ENCODE results near the gene BMAL1. TPM values are rescaled to one million over a fixed set of nuclear protein-coding genes. Genes with fewer than 3 reads are reported as not detected.
A peak's percentile ranks its signal among the peaks of the same experiment; 100 is the strongest.

BMAL1 gene
- total RNA-seq, 1 donor from 2014 or later, result 26.5 TPM

- H3K9me3 Mint-ChIP-seq, result no peaks in the 10 kb centered on the region
These were observed 35.6 kb downstream of the BMAL1 start for GRCh38 chr11:13313005-13313819.

GRCh38 chr11:13314676-13315394 lies 37.2 kb downstream of the BMAL1 start:
- Mint-ChIP-seq H3K4me3 (no peak overlapping the region), H3K36me3 (no peaks in the 10 kb centered on the region), H3K9me3 (no peaks in the 10 kb centered on the region), H3K27ac (no peak overlapping the region), H3K27me3 (ENCODE audit: insufficient read depth, low read depth) (peaks cover 2% of the 10 kb centered on the region), H3K4me1 (peaks cover 9% of the 10 kb centered on the region)
- H3K9ac ChIP-seq, result no peak overlapping the region
- no peak overlapping the region for H3K4me3 ChIP-seq
- no peaks in the 10 kb centered on the region for H3K36me3 ChIP-seq
- DNase-seq (ENCODE audit: low spot score), result peak; percentile 57
- H3K27me3 ChIP-seq, result no peaks in the 10 kb centered on the region
- H2AFZ ChIP-seq (replicated peaks), result no peak overlapping the region
- H3K79me2 ChIP-seq (ENCODE audit: low read depth), result no peaks in the 10 kb centered on the region
- H3K9me3 ChIP-seq (ENCODE audit: low read depth), result no peaks in the 10 kb centered on the region
- H3K27ac ChIP-seq, result peak overlapping the region; percentile 58
- TF ChIP-seq CTCF (IDR thresholded peaks at IDR 0.05) (no peak), EZH2phosphoT487 (IDR thresholded peaks at IDR 0.05) (no peak), EZH2 (IDR thresholded peaks at IDR 0.05) (no peak)
- H3K4me1 ChIP-seq, result peaks cover 21% of the 10 kb centered on the region
- H3F3A ChIP-seq (ENCODE audit: low read depth), result peaks cover 13% of the 10 kb centered on the region
- peak overlapping the region; percentile 66 for H3K4me2 ChIP-seq
- H4K20me1 ChIP-seq (ENCODE audit: low read depth), result no peaks in the 10 kb centered on the region

More at GRCh38 chr11:13313005-13313819, 35.6 kb downstream of the BMAL1 start:
- no peak for DNase-seq (ENCODE audit: low spot score)
- Histone ChIP-seq H3K9ac (no peak overlapping the region), H3F3A (ENCODE audit: low read depth) (peaks cover 13% of the 10 kb centered on the region), H3K4me3 (no peak overlapping the region), H3K9me3 (ENCODE audit: low read depth) (no peaks in the 10 kb centered on the region), H3K4me2 (no peak overlapping the region), H2AFZ (replicated peaks) (no peak overlapping the region), H3K27ac (no peak overlapping the region), H4K20me1 (ENCODE audit: low read depth) (no peaks in the 10 kb centered on the region), H3K79me2 (ENCODE audit: low read depth) (no peaks in the 10 kb centered on the region), H3K4me1 (peaks cover 21% of the 10 kb centered on the region), H3K36me3 (no peaks in the 10 kb centered on the region), H3K27me3 (no peaks in the 10 kb centered on the region)
- Mint-ChIP-seq H3K36me3 (no peaks in the 10 kb centered on the region), H3K4me1 (peaks cover 9% of the 10 kb centered on the region), H3K4me3 (no peak overlapping the region), H3K27me3 (ENCODE audit: insufficient read depth, low read depth) (peaks cover 2% of the 10 kb centered on the region), H3K27ac (no peak overlapping the region)
- TF ChIP-seq EZH2phosphoT487 (IDR thresholded peaks at IDR 0.05) (no peak), EZH2 (IDR thresholded peaks at IDR 0.05) (no peak), CTCF (IDR thresholded peaks at IDR 0.05) (no peak)

GRCh38 chr11:13315517-13316432 lies 38.2 kb downstream of the BMAL1 start:
- Histone ChIP-seq H4K20me1 (ENCODE audit: low read depth) (no peaks in the 10 kb centered on the region), H3K4me3 (no peak overlapping the region), H3K36me3 (no peaks in the 10 kb centered on the region), H3K4me1 (peaks cover 21% of the 10 kb centered on the region), H2AFZ (replicated peaks) (no peak overlapping the region), H3K27ac (no peak overlapping the region), H3K27me3 (no peaks in the 10 kb centered on the region), H3K9ac (no peak overlapping the region), H3K4me2 (peak overlapping the region; percentile 66), H3K9me3 (ENCODE audit: low read depth) (no peaks in the 10 kb centered on the region), H3K79me2 (ENCODE audit: low read depth) (no peaks in the 10 kb centered on the region), H3F3A (ENCODE audit: low read depth) (peaks cover 13% of the 10 kb centered on the region)
- Mint-ChIP-seq H3K27ac (peak overlapping the region; percentile 55), H3K27me3 (ENCODE audit: insufficient read depth, low read depth) (peaks cover 2% of the 10 kb centered on the region), H3K4me3 (no peak overlapping the region), H3K9me3 (no peaks in the 10 kb centered on the region), H3K4me1 (peaks cover 9% of the 10 kb centered on the region), H3K36me3 (no peaks in the 10 kb centered on the region)
- no peak for TF ChIP-seq EZH2 (IDR thresholded peaks at IDR 0.05)
- TF ChIP-seq CTCF (IDR thresholded peaks at IDR 0.05), result no peak
- no peak for TF ChIP-seq EZH2phosphoT487 (IDR thresholded peaks at IDR 0.05)
- no peak for DNase-seq (ENCODE audit: low spot score)

Measured in neural progenitor cell (in vitro differentiated cells).